BLaER1 (cell line): ENCODE data around the gene ADGRE3.
A peak's percentile ranks its signal among the peaks of the same experiment; 100 is the strongest.

Source experiments
- H3K27ac ChIP-seq: shearing (Covaris generic); formaldehyde crosslinking; 2 replicates; pipeline ENCODE4 v1.8.1; 2022
- H3K27me3 ChIP-seq: shearing (Covaris generic); formaldehyde crosslinking; 2 replicates; pipeline ENCODE4 v1.8.1; 2022
- H3K36me3 ChIP-seq: shearing (Covaris generic); formaldehyde crosslinking; 2 replicates; pipeline ENCODE4 v1.8.1; 2022
- H3K4me1 ChIP-seq: shearing (Covaris generic); formaldehyde crosslinking; 2 replicates; pipeline ENCODE4 v1.8.1; 2022
- H3K4me2 ChIP-seq: shearing (Covaris generic); formaldehyde crosslinking; 2 replicates; pipeline ENCODE4 v1.8.1; 2022
- H3K4me3 ChIP-seq: shearing (Covaris generic); formaldehyde crosslinking; 2 replicates; pipeline ENCODE4 v1.8.1; 2022
- H3K9ac ChIP-seq: shearing (Covaris generic); formaldehyde crosslinking; 2 replicates; pipeline ENCODE4 v1.8.1; 2022
- H3K9me3 ChIP-seq: shearing (Covaris generic); formaldehyde crosslinking; 2 replicates; pipeline ENCODE4 v1.8.1; 2022
- H4K20me1 ChIP-seq: shearing (Covaris generic); formaldehyde crosslinking; 2 replicates; pipeline ENCODE4 v1.8.1; 2022
- Cebpa-rat ChIP-seq: shearing (Covaris generic); IDR thresholded peaks from 2 replicates; pipeline ENCODE4 v1.8.1; 2022

The ADGRE3 gene

GRCh38 chr19:14674764-14675163 is at the start of gene ADGRE3:
Gene ADGRE3, minus strand, starts transcription at chr19:14674844. Its CDS starts 74 bp downstream, at chr19:14674770.
- Histone ChIP-seq H3K4me2 (no peak within 1 kb of the TSS), H3K27ac (no peak within 1 kb of the TSS), H4K20me1 (no peaks in the 10 kb centered on the region), H3K4me3 (no peak within 1 kb of the TSS), H3K36me3 (no peaks in the 10 kb centered on the region), H3K9ac (no peak within 1 kb of the TSS), H3K4me1 (peaks cover 16% of the 10 kb centered on the region), H3K27me3 (no peaks in the 10 kb centered on the region), H3K9me3 (peaks cover 9% of the 10 kb centered on the region)
- no peak for TF ChIP-seq Cebpa-rat

GRCh38 chr19:14722127-14722526 is 47.5 kb upstream of the ADGRE3 start:
- Histone ChIP-seq H3K36me3 (peaks cover 73% of the 10 kb centered on the region), H4K20me1 (no peaks in the 10 kb centered on the region), H3K27ac (no peak overlapping the region), H3K4me3 (no peak overlapping the region), H3K9me3 (peaks cover 100% of the 10 kb centered on the region), H3K4me1 (no peaks in the 10 kb centered on the region), H3K9ac (no peak overlapping the region), H3K4me2 (no peak overlapping the region), H3K27me3 (no peaks in the 10 kb centered on the region)
- no peak for TF ChIP-seq Cebpa-rat

GRCh38 chr19:14719162-14719561 is 44.5 kb upstream of the ADGRE3 start:
- H3K9ac ChIP-seq, result no peak overlapping the region
- peaks cover 92% of the 10 kb centered on the region for H3K36me3 ChIP-seq
- no peak overlapping the region for H3K27ac ChIP-seq
- H3K9me3 ChIP-seq, result peaks cover 100% of the 10 kb centered on the region
- TF ChIP-seq Cebpa-rat, result no peak
- no peaks in the 10 kb centered on the region for H3K4me1 ChIP-seq
- H3K4me2 ChIP-seq, result no peak overlapping the region
- no peaks in the 10 kb centered on the region for H3K27me3 ChIP-seq
- H4K20me1 ChIP-seq, result no peaks in the 10 kb centered on the region
- peak overlapping the region; percentile 54 for H3K4me3 ChIP-seq

- no peaks in the 10 kb centered on the region for H4K20me1 ChIP-seq
- H3K4me2 ChIP-seq, result no peak overlapping the region
- TF ChIP-seq Cebpa-rat, result no peak
- H3K4me1 ChIP-seq, result no peaks in the 10 kb centered on the region
- no peak overlapping the region for H3K9ac ChIP-seq
- peaks cover 100% of the 10 kb centered on the region for H3K9me3 ChIP-seq
- H3K27me3 ChIP-seq, result no peaks in the 10 kb centered on the region
- H3K36me3 ChIP-seq, result peaks cover 92% of the 10 kb centered on the region
- H3K4me3 ChIP-seq, result peak overlapping the region; percentile 54
- no peak overlapping the region for H3K27ac ChIP-seq
Measured at GRCh38 chr19:14718522-14719116, 44.0 kb upstream of the ADGRE3 start.

GRCh38 chr19:14715841-14716240 is 41.2 kb upstream of the ADGRE3 start:
- Histone ChIP-seq H3K27ac (no peak overlapping the region), H3K9me3 (peaks cover 99% of the 10 kb centered on the region), H4K20me1 (no peaks in the 10 kb centered on the region), H3K36me3 (peaks cover 99% of the 10 kb centered on the region), H3K9ac (no peak overlapping the region), H3K4me1 (no peaks in the 10 kb centered on the region), H3K27me3 (no peaks in the 10 kb centered on the region), H3K4me2 (no peak overlapping the region), H3K4me3 (0 out of 2 replicates have a peak overlapping the region, but pooled peaks have one; percentile 48)
- TF ChIP-seq Cebpa-rat, result no peak

- Histone ChIP-seq H3K4me2 (no peak overlapping the region), H3K9me3 (peaks cover 47% of the 10 kb centered on the region), H3K27me3 (no peaks in the 10 kb centered on the region), H4K20me1 (no peaks in the 10 kb centered on the region), H3K36me3 (peaks cover 98% of the 10 kb centered on the region), H3K4me3 (no peak overlapping the region), H3K27ac (no peak overlapping the region), H3K9ac (no peak overlapping the region), H3K4me1 (no peaks in the 10 kb centered on the region)
- TF ChIP-seq Cebpa-rat, result no peak
Measured at GRCh38 chr19:14704450-14704849, 29.8 kb upstream of the ADGRE3 start.

- Histone ChIP-seq H3K9ac (no peak overlapping the region), H3K9me3 (peaks cover 41% of the 10 kb centered on the region), H3K27me3 (no peaks in the 10 kb centered on the region), H3K36me3 (peaks cover 97% of the 10 kb centered on the region), H3K4me2 (no peak overlapping the region), H3K4me1 (no peaks in the 10 kb centered on the region), H3K4me3 (no peak overlapping the region), H4K20me1 (no peaks in the 10 kb centered on the region), H3K27ac (no peak overlapping the region)
- no peak for TF ChIP-seq Cebpa-rat
Measured at GRCh38 chr19:14703833-14704232, 29.2 kb upstream of the ADGRE3 start.

GRCh38 chr19:14700711-14701375 is 26.2 kb upstream of the ADGRE3 start:
- no peak for TF ChIP-seq Cebpa-rat
- no peaks in the 10 kb centered on the region for H3K27me3 ChIP-seq
- H3K36me3 ChIP-seq, result peaks cover 92% of the 10 kb centered on the region
- H3K27ac ChIP-seq, result no peak overlapping the region
- no peaks in the 10 kb centered on the region for H3K4me1 ChIP-seq
- no peaks in the 10 kb centered on the region for H4K20me1 ChIP-seq
- H3K4me2 ChIP-seq, result no peak overlapping the region
- peaks cover 29% of the 10 kb centered on the region for H3K9me3 ChIP-seq
- no peak overlapping the region for H3K9ac ChIP-seq
- no peak overlapping the region for H3K4me3 ChIP-seq

GRCh38 chr19:14699641-14700040 is 25.0 kb upstream of the ADGRE3 start:
- Histone ChIP-seq H3K36me3 (peaks cover 92% of the 10 kb centered on the region), H3K4me1 (no peaks in the 10 kb centered on the region)
- no peak for TF ChIP-seq Cebpa-rat

GRCh38 chr19:14695471-14695870 is 20.8 kb upstream of the ADGRE3 start:
- H4K20me1 ChIP-seq, result no peaks in the 10 kb centered on the region
- H3K27me3 ChIP-seq, result no peaks in the 10 kb centered on the region
- H3K4me1 ChIP-seq, result peaks cover 10% of the 10 kb centered on the region; the same call in 1 of the 2 replicates
- H3K4me2 ChIP-seq, result no peak overlapping the region
- no peak overlapping the region for H3K4me3 ChIP-seq
- no peak overlapping the region for H3K9ac ChIP-seq
- no peaks in the 10 kb centered on the region for H3K9me3 ChIP-seq
- peaks cover 62% of the 10 kb centered on the region for H3K36me3 ChIP-seq
- no peak overlapping the region for H3K27ac ChIP-seq
- TF ChIP-seq Cebpa-rat, result no peak

More at GRCh38 chr19:14699641-14700040, 25.0 kb upstream of the ADGRE3 start:
- no peak overlapping the region for H3K4me3 ChIP-seq
- no peak overlapping the region for H3K9ac ChIP-seq
- no peak overlapping the region for H3K27ac ChIP-seq
- H4K20me1 ChIP-seq, result no peaks in the 10 kb centered on the region
- H3K4me2 ChIP-seq, result no peak overlapping the region
- peaks cover 29% of the 10 kb centered on the region for H3K9me3 ChIP-seq
- H3K27me3 ChIP-seq, result no peaks in the 10 kb centered on the region
